H9 (cell line): ENCODE data around the gene NXN. TPM values are rescaled to one million over a fixed set of nuclear protein-coding genes. Genes with fewer than 3 reads are reported as not detected.

Experiments
- DNase-seq: peaks from one replicate; pipeline ENCODE4 v3.0.0-alpha.2; 2017
- H2AFZ ChIP-seq: one replicate; pipeline ENCODE4 v1.6.1; 2013; ENCODE audit warnings: mild to moderate bottlenecking, low read length, control low read depth, moderate library complexity
- H2AK5ac ChIP-seq: 2 replicates; pipeline ENCODE4 v1.6.1; 2013; ENCODE audit warnings: low read length, control low read depth, mixed read lengths; ENCODE audit not compliant: insufficient read length
- H2BK120ac ChIP-seq: one replicate; pipeline ENCODE4 v1.6.1; 2013; ENCODE audit warnings: low read depth, mild to moderate bottlenecking, low read length, control low read depth, inconsistent platforms; ENCODE audit not compliant: poor library complexity, severe bottlenecking
- H2BK12ac ChIP-seq: 2 replicates; pipeline ENCODE4 v1.6.1; 2013; ENCODE audit warnings: low read length, control low read depth, mixed read lengths, low read depth; ENCODE audit not compliant: insufficient read length
- H2BK15ac ChIP-seq: 2 replicates; pipeline ENCODE4 v1.6.1; 2013; ENCODE audit warnings: low read depth, low read length, control low read depth
- H2BK20ac ChIP-seq: one replicate; pipeline ENCODE4 v1.6.1; 2013; ENCODE audit warnings: low read depth, mild to moderate bottlenecking, low read length, control low read depth, inconsistent platforms; ENCODE audit not compliant: poor library complexity, severe bottlenecking
- H2BK5ac ChIP-seq: 2 replicates; pipeline ENCODE4 v1.6.1; 2013; ENCODE audit warnings: low read length, control low read depth, mixed read lengths; ENCODE audit not compliant: insufficient read length
- H3K14ac ChIP-seq: 2 replicates; pipeline ENCODE4 v1.6.1; 2013; ENCODE audit warnings: low read length, control low read depth; ENCODE audit not compliant: insufficient read depth
- H3K18ac ChIP-seq: 2 replicates; pipeline ENCODE4 v1.6.1; 2013; ENCODE audit warnings: low read depth, mild to moderate bottlenecking, mixed read lengths, low read length, control low read depth; ENCODE audit not compliant: insufficient read length
- H3K23ac ChIP-seq: 2 replicates; pipeline ENCODE4 v1.6.1; 2013; ENCODE audit warnings: low read length, control low read depth, mixed read lengths, low read depth; ENCODE audit not compliant: insufficient read length
- H3K23me2 ChIP-seq: 2 replicates; pipeline ENCODE4 v1.6.1; 2013; ENCODE audit warnings: low read depth, mild to moderate bottlenecking, mixed read lengths, low read length, control low read depth; ENCODE audit not compliant: insufficient read length, poor library complexity, severe bottlenecking
- H3K27ac ChIP-seq: 2 replicates; pipeline ENCODE4 v1.5.1; 2013; ENCODE audit warnings: low read length, control low read depth, mixed read lengths, low read depth; ENCODE audit not compliant: insufficient read length
- H3K27me3 ChIP-seq: 2 replicates; pipeline ENCODE4 v1.6.1; 2013; ENCODE audit warnings: low read length, control low read depth, inconsistent platforms; ENCODE audit not compliant: insufficient read depth
- H3K4ac ChIP-seq: 2 replicates; pipeline ENCODE4 v1.6.1; 2013; ENCODE audit warnings: low read depth, mild to moderate bottlenecking, control low read depth, inconsistent platforms, low read length, moderate library complexity
- H3K4me1 ChIP-seq: 2 replicates; pipeline ENCODE4 v1.6.1; 2013; ENCODE audit warnings: low read length, control low read depth, inconsistent platforms; ENCODE audit not compliant: insufficient read depth
- H3K4me2 ChIP-seq: 2 replicates; pipeline ENCODE4 v1.6.1; 2013; ENCODE audit warnings: low read length, control low read depth, mixed read lengths; ENCODE audit not compliant: insufficient read length, insufficient read depth
- H3K56ac ChIP-seq: 2 replicates; pipeline ENCODE4 v1.6.1; 2013; ENCODE audit warnings: low read depth, mild to moderate bottlenecking, mixed read lengths, low read length, control low read depth; ENCODE audit not compliant: insufficient read length
- H3K79me1 ChIP-seq: 2 replicates; pipeline ENCODE4 v1.6.1; 2013; ENCODE audit warnings: low read depth, mild to moderate bottlenecking, moderate library complexity, low read length, control low read depth, inconsistent platforms; ENCODE audit not compliant: insufficient read depth, poor library complexity, severe bottlenecking
- H3K79me2 ChIP-seq: 2 replicates; pipeline ENCODE4 v1.6.1; 2013; ENCODE audit warnings: low read length, control low read depth, inconsistent platforms; ENCODE audit not compliant: insufficient read depth
- H3K9ac ChIP-seq: 2 replicates; pipeline ENCODE4 v1.6.1; 2013; ENCODE audit warnings: low read length, control low read depth, mixed read lengths; ENCODE audit not compliant: insufficient read length; ENCODE audit errors: extremely low read depth
- H3K9me3 ChIP-seq: one replicate; pipeline ENCODE4 v1.6.1; 2013; ENCODE audit warnings: low read depth, low read length, inconsistent platforms; ENCODE audit not compliant: control insufficient read depth
- H3T11ph ChIP-seq: one replicate; pipeline ENCODE4 v1.6.1; 2013; ENCODE audit warnings: mild to moderate bottlenecking, low read length, control low read depth, inconsistent platforms
- H4K20me1 ChIP-seq: one replicate; pipeline ENCODE4 v1.6.1; 2013; ENCODE audit not compliant: control insufficient read depth, insufficient read length, insufficient read depth
- H4K5ac ChIP-seq: 2 replicates; pipeline ENCODE4 v1.6.1; 2013; ENCODE audit warnings: low read depth, mild to moderate bottlenecking, mixed read lengths, low read length, control low read depth; ENCODE audit not compliant: insufficient read length
- H4K8ac ChIP-seq: replicated peaks from 2 replicates; pipeline ENCODE4 v1.6.1; 2013; ENCODE audit warnings: low read length, control low read depth, mixed read lengths, low read depth; ENCODE audit not compliant: insufficient read length
- H4K91ac ChIP-seq: 2 replicates; pipeline ENCODE4 v1.6.1; 2013; ENCODE audit warnings: low read depth, mild to moderate bottlenecking, moderate library complexity, mixed read lengths, low read length, control low read depth; ENCODE audit not compliant: insufficient read length
- H3K27ac Mint-ChIP-seq, 3 experiments: 2 replicates in 2 of 3; 3 replicates in 1 of 3; pipeline ENCODE4 v1.8.0; 2020 to 2021; ENCODE audit warnings: mixed read lengths in 3 of 3, mild to moderate bottlenecking in 1 of 3, moderate library complexity in 1 of 3
- H3K27me3 Mint-ChIP-seq: 2 replicates; pipeline ENCODE4 v1.8.0; 2021; ENCODE audit warnings: low read depth, mild to moderate bottlenecking, moderate library complexity, mixed read lengths
- H3K36me3 Mint-ChIP-seq, 3 experiments: 2 replicates in 2 of 3; 3 replicates in 1 of 3; pipeline ENCODE4 v1.8.0; 2020 to 2021; ENCODE audit warnings: low read depth in 3 of 3, mixed read lengths in 3 of 3; ENCODE audit not compliant: insufficient read depth in 1 of 3
- H3K4me1 Mint-ChIP-seq, 2 experiments: 2 replicates each; pipeline ENCODE4 v1.8.0; 2020; ENCODE audit warnings: mixed read lengths in 2 of 2
- H3K4me3 Mint-ChIP-seq, 2 experiments: 2 replicates in 1 of 2; 3 replicates in 1 of 2; pipeline ENCODE4 v1.8.0; 2020 to 2021; ENCODE audit warnings: mild to moderate bottlenecking in 2 of 2, mixed read lengths in 2 of 2, moderate library complexity in 1 of 2
- H3K9me3 Mint-ChIP-seq, 2 experiments: 2 replicates in 1 of 2; 3 replicates in 1 of 2; pipeline ENCODE4 v1.8.0; 2020; ENCODE audit warnings: mild to moderate bottlenecking in 2 of 2, mixed read lengths in 2 of 2, moderate library complexity in 1 of 2
- WGBS: extraction: QIAGEN DNeasy Blood & Tissue Kit; methylation state at CpG from one replicate; pipeline ENCODE4 v1.1.7; 2013; ENCODE audit warnings: missing lambda C conversion rate, low lambda C conversion rate, mixed read lengths; ENCODE audit not compliant: insufficient read length; ENCODE audit errors: extremely low coverage; 5-methylcytosine and 5-hydroxymethylcytosine counted together
- total RNA-seq: library from RNA; stranded (reverse); gene quantifications from 2 replicates; pipeline ENCODE4 v1.2.1, GENCODE V29; 2021
- TF ChIP-seq, protein P1 (sequence below): fragments of 200-600 bp; sonication (generic); conservative IDR thresholded peaks from 3 replicates; pipeline ENCODE4 v1.8.0; 2021; ENCODE audit warnings: antibody characterized with exemption, mild to moderate bottlenecking

NXN gene
- total RNA-seq, 1 experiment from 2014 or later: 93.6 TPM

- H3K27ac ChIP-seq: no peak overlapping the region
- no peak overlapping the region for H3K4me2 ChIP-seq
Observed at GRCh38 chr17:896953-897661, 82.5 kb downstream of the NXN start.

More at GRCh38 chr17:896953-897661, 82.5 kb downstream of the NXN start:
- Histone ChIP-seq H3K79me2 (peaks cover 13% of the 10 kb centered on the region; the same call in 1 of the 2 replicates), H3K23ac (no peak overlapping the region), H2BK5ac (no peak overlapping the region), H4K8ac (no peak overlapping the region), H4K91ac (no peak overlapping the region), H3K14ac (peak overlapping the region; percentile 65; the same call in 1 of the 2 replicates), H2BK20ac (no peak overlapping the region), H3K4ac (no peak overlapping the region), H3K9me3 (no peaks in the 10 kb centered on the region), H4K20me1 (no peaks in the 10 kb centered on the region), H2BK15ac (no peak overlapping the region), H3T11ph (no peak overlapping the region), H4K5ac (no peak overlapping the region), H3K18ac (no peak overlapping the region), H2AFZ (no peak overlapping the region), H3K9ac (no peak overlapping the region), H2BK120ac (no peak overlapping the region), H3K23me2 (no peaks in the 10 kb centered on the region), H3K27me3 (no peaks in the 10 kb centered on the region), H2BK12ac (no peak overlapping the region), H3K79me1 (peaks cover 10% of the 10 kb centered on the region), H3K4me1 (peaks cover 5% of the 10 kb centered on the region; the same call in 1 of the 2 replicates), H2AK5ac (no peak overlapping the region), H3K56ac (no peak overlapping the region)
- no peak for DNase-seq
- Mint-ChIP-seq H3K4me1 (peaks cover 36 to 37% of the 10 kb centered on the region in 2 experiments), H3K4me3 (no peak overlapping the region), H3K27ac (peak overlapping the region; percentile 2 to 66 (median 6); a peak in 4 of 7 replicates), H3K36me3 (peaks cover 4 to 16% (median 8%) of the 10 kb centered on the region in 3 experiments; a peak in 4 of 7 replicates), H3K27me3 (no peaks in the 10 kb centered on the region), H3K9me3 (no peaks in the 10 kb centered on the region)
- TF ChIP-seq, protein P1, sequence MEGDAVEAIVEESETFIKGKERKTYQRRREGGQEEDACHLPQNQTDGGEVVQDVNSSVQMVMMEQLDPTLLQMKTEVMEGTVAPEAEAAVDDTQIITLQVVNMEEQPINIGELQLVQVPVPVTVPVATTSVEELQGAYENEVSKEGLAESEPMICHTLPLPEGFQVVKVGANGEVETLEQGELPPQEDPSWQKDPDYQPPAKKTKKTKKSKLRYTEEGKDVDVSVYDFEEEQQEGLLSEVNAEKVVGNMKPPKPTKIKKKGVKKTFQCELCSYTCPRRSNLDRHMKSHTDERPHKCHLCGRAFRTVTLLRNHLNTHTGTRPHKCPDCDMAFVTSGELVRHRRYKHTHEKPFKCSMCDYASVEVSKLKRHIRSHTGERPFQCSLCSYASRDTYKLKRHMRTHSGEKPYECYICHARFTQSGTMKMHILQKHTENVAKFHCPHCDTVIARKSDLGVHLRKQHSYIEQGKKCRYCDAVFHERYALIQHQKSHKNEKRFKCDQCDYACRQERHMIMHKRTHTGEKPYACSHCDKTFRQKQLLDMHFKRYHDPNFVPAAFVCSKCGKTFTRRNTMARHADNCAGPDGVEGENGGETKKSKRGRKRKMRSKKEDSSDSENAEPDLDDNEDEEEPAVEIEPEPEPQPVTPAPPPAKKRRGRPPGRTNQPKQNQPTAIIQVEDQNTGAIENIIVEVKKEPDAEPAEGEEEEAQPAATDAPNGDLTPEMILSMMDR: no peak
- no CpG with 5 or more reads among the region's 29 CpGs for WGBS
